HG03095 (cell line): ENCODE results near the gene RETN.

ENCODE experiments used
- ATAC-seq: cut with Tn5 transposase; IDR thresholded peaks from one replicate; pipeline ENCODE4 v1.9.1; 2021; ENCODE audit warnings: moderate library complexity; ENCODE audit not compliant: unreplicated experiment

Gene RETN

DNA sequence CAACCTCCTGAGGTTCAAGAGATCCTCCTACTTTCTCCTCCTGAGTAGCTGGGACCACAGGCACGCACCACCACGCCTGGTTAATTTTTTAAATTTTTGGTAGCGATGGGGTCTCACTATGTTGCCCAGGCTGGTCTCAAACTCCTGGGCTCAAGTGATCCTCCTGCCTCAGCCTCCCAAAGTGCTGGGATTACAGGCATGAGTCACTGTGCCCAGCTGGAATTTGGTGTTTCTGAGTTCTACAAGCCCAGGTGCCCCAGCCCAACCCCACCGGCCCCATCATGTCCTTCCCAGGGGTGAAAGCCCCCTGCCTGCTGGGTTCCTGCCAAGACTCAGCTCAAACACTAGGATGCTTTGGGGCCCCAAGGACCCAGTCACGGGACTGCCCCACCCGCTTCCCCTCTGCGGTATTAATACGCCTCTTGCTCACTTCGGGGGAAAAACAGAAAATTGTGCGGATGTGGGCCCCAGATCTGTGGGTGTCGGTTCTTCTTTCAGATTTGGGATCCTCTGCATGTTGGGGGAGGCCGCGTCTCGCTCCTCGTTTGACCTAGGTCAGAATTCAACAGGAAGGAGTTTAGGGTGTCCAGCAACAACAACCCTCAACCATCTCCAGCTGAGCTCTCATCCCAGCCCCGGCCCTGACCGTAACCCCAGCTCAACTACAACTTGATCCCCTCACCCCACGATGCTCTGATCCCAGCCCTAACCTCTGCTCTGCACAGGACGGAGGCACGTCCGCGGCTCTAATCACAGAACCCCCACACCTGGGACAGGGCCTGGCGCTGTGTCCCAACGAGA, 36.7 kb downstream of the RETN start:
- peak; percentile 38 for ATAC-seq

DNA sequence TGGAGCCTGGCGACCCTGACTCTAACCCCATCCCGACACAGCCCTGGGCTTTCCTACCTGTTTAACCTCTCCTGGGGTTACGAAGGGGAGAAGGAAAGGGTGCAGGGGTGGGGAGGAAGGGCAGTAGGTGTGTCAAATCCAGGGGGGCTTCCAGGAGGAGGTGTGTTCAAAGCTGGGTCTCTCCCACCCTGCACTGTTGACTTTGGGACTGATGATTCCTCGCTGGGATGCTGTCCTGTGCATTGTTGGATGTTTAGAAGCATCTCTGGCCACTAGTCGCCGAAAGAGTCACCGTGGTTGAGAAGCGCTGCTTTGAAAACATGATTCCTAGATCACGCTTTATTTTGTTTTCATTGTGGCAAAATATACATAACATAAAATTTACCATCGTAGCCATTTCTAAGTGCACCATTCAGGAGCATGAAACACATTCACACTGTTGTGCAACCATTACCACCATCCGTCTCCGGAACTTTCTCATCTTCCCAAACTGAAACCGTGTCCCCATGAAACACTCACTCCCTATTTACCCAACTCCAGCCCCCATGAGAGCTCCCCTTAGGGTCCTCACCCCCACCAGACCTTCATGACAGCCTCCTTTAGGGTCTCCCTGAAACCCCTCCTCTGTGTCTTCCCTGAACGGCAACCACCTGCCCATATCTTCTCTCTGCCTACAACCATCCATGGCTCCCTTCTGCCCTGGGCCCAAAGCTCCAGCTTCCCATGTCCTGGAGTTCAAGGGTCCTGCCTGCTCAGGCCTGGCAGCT, 37.5 kb downstream of the RETN start:
- ATAC-seq: no peak

DNA sequence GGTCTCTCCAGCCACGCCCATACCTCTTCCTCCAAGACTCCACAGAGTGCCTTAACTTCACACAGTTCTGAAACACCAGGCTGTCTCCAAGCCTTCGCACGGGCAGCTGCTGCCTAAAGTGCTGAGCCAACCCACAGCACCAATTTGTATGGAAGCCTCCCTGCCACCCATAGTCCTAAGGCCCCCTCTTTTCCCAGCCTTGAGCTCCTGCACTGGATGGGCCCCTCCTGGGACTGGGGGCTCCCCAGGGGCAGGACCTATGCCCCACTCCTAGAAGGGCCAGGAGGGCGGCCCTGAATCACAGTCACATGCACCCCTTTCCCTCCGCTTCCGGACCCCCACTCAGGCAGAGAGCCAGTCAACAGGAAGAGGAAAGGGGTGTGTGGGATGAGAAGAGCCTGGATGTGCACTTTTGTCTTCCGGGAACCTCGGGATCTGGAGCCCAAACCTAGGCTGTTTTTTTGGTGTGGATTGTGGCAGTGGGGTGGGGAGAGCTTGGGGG, 38.2 kb downstream of the RETN start:
- ATAC-seq: no peak

DNA sequence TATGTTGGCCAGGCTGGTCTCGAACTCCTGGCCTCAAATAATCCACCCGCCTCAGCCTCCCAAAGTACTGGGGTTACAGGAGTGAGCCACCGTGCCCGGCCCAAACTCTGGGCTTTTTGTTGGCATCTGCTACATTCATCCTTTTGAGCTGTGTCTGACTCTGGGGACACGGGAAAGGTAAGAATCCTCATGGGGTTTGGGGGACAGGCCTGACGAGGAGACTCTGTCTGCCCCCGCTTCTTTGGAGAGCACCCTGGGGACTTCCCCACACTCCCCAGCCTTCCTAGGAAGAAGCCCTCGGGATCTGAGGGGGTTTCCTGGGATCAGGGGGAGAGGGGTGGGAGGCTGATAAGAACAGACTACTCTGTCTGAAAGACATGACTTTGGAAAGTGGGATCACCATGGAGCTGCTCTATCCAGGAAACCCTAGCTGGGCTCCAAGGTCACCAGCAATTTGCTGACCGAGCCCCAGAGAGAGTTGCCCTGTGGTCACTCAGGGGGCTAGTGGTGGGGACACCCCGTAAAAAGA, 41.1 kb downstream of the RETN start:
- no peak for ATAC-seq

DNA sequence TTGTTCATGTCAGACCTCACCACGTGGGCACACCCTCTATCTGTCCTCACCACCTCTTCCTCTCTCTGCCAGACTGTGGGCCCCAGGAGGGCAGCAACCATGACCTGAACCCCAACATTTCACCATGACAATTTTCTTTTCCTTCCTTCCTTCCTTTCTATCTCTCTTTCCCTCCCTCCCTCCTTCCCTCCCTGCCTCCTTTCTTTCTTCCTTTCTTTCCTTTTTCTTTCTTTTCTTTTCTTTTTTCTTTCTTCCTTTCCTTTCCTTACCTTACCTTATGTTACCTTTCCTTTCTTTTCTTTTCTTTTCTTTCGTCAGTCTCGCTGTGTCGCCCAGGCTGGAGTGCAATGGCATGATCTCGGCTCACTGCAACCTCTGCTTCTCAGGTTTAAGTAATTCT, 41.8 kb downstream of the RETN start:
- ATAC-seq: no peak

DNA sequence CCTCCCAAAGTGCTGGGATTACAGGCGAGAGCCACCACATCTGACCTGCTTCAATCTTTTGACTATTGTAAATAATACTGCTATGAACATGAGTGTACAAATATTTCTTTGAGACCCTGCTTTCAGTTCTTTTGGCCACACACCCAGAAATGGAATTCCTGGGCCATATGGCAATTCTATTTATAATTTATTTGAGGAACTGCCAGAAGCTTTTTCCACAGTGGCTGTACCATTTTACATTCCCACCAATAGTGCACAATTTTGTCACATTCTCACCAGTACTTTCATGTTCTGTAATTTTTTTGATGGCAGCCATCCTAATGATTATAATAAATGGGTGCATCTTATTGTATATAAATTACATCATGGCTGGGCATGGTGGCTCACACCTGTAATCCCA, 46.8 kb downstream of the RETN start:
- ATAC-seq: no peak

DNA sequence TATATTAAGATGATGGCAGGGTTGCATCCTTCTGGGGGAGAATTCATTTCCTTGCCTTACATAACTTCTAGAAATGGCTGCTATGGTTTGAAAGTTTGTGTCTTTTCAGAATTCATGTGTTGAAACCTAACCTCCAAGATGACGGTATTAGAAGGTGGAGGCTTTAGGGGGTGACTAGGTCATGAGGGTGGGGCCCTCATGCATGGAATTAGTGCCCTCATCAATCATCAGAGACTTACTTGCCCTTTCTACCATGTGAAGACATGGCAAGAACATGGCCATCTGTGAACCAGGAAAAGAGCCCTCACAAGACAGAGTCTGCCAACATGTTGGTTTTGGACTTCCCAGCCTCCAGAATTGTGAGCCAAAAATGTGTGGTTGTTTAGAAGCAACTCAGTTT, 47.9 kb downstream of the RETN start:
- ATAC-seq: no peak

DNA sequence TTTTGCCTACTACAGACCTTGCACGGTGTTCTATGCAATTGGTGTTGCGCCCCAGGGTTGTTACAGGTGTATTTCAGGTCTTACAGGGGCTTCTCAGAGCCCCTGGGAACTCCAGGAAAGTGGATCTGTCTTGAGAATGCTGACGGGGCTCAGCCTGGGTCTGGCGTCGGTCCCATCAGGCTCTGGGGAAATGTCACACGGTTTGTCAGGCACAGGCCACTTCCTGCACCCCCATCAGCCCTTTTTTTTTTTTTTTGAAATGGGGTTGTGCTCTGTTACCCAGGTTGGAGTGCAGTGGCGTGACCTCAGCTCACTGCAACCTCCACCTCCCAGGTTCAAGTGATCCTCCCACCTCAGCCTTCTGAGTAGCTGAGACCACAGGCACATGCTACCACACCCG, 49.8 kb downstream of the RETN start:
- ATAC-seq: no peak
